K562 (cell line): ENCODE data around the gene RNF222. TPM values are rescaled to one million over a fixed set of nuclear protein-coding genes. Genes with fewer than 3 reads are reported as not detected.

ENCODE experiments used
- ARID1B ChIP-seq: fragments of 450-650 bp; IDR thresholded peaks from 2 replicates; pipeline ENCODE4 v1.6.1; 2016; ENCODE audit warnings: antibody characterized with exemption, mild to moderate bottlenecking, inconsistent platforms
- DPF2 ChIP-seq: fragments of 450-650 bp; IDR thresholded peaks from 2 replicates; pipeline ENCODE4 v1.6.1; 2016
- GTF2E2 ChIP-seq: fragments of 200-800 bp; sonication (Bioruptor generic); IDR thresholded peaks from 2 replicates; pipeline ENCODE4 v1.6.1; 2016; ENCODE audit warnings: missing genetic modification characterization, missing compliant biosample characterization
- JUNB ChIP-seq: fragments of 450-650 bp; formaldehyde crosslinking; conservative IDR thresholded peaks from 2 replicates; pipeline ENCODE4 v1.4.0; 2020; ENCODE audit warnings: mild to moderate bottlenecking
- NR2C2 ChIP-seq, 2 experiments: fragments of 200-800 bp in 1 of 2; sonication (Bioruptor generic) in 1 of 2; sonication (generic) in 1 of 2; formaldehyde crosslinking in 1 of 2; IDR thresholded peaks; 2 replicates each; pipeline versions ENCODE4 v1.6.1 to v1.8.0; 2016 to 2022; ENCODE audit warnings: mild to moderate bottlenecking in 1 of 2, missing compliant biosample characterization in 1 of 2, missing genetic modification characterization in 1 of 2, missing genetic modification reagents in 1 of 2
- RBM22 ChIP-seq: fragments of 200-400 bp; formaldehyde crosslinking; IDR thresholded peaks from 2 replicates; pipeline ENCODE4 v1.6.1; 2018; ENCODE audit warnings: low read length, low read depth; ENCODE audit not compliant: poor library complexity, severe bottlenecking
- SETDB1 ChIP-seq: IDR thresholded peaks from one replicate; pipeline ENCODE4 v1.6.1; 2012; ENCODE audit warnings: low read length, control low read depth, inconsistent platforms
- SOX6 ChIP-seq: fragments of 450-650 bp; IDR thresholded peaks from 2 replicates; pipeline ENCODE4 v1.6.1; 2014; ENCODE audit warnings: mild to moderate bottlenecking
- WHSC1 ChIP-seq: IDR thresholded peaks from one replicate; pipeline ENCODE4 v1.6.1; 2012; ENCODE audit warnings: low read length, control low read depth, inconsistent platforms
- ZNF24 ChIP-seq: fragments of 450-650 bp; IDR thresholded peaks from 2 replicates; pipeline ENCODE4 v1.6.1; 2016
- ZNF609 ChIP-seq: sonication (generic); formaldehyde crosslinking; IDR thresholded peaks from 2 replicates; pipeline ENCODE4 v1.8.1; 2023; ENCODE audit warnings: missing genetic modification reagents, mild to moderate bottlenecking, borderline replicate concordance
- ZNF740 ChIP-seq, 3 experiments: fragments of 200-800 bp in 1 of 3; sonication (Bioruptor generic) in 1 of 3; sonication (generic) in 1 of 3; formaldehyde crosslinking in 1 of 3; IDR thresholded peaks; 2 replicates each; pipeline versions ENCODE4 v1.6.1 to v1.8.0; 2016 to 2022; ENCODE audit warnings: mild to moderate bottlenecking in 2 of 3, missing compliant biosample characterization in 2 of 3, missing genetic modification characterization in 2 of 3, missing genetic modification reagents in 1 of 3
- ZNF830 ChIP-seq: fragments of 250-450 bp; sonication (Bioruptor Pico); IDR thresholded peaks from 2 replicates; pipeline ENCODE4 v1.5.0; 2021; ENCODE audit warnings: mild to moderate bottlenecking
- polyA plus RNA-seq, 8 experiments: library from polyadenylated mRNA; depleted of rRNA in 4 of 8; stranded (reverse) in 5 of 8; unstranded in 3 of 8; fragments of >200 nt; fragmentation: Nextera tagmentation in 2 of 8; fragmentation: Illumina TruSeq in 1 of 8; extraction: Ambion mirVana in 2 of 8; extraction: Trizol in 1 of 8; gene quantifications; 2 replicates each; pipeline versions ENCODE4 v1.2.1 to v1.2.3, GENCODE V29; 2011 to 2014; ENCODE audit warnings: inconsistent platforms in 1 of 8, missing spikeins in 1 of 8
- total RNA-seq, 7 experiments: library from RNA; depleted of rRNA in 6 of 7; stranded (reverse); fragments of >200 nt in 6 of 7; fragmentation: Illumina TruSeq in 2 of 7; extraction: Trizol in 2 of 7; gene quantifications; 2 replicates each; pipeline versions ENCODE4 v1.2.1 to v1.2.3, GENCODE V29; 2011 to 2021; ENCODE audit warnings: low replicate concordance in 1 of 7
- TF ChIP-seq, protein P1 (sequence below), 2 experiments: fragments of 450-650 bp in 1 of 2; sonication (generic) in 1 of 2; formaldehyde crosslinking; conservative IDR thresholded peaks; 2 replicates each; pipeline versions ENCODE4 v1.4.0 to v1.8.1; 2020 to 2022; ENCODE audit warnings: mild to moderate bottlenecking in 1 of 2, missing genetic modification reagents in 1 of 2
- TF ChIP-seq, protein P2 (sequence below): fragments of 250-450 bp; sonication (Bioruptor Pico); IDR thresholded peaks from 2 replicates; pipeline ENCODE4 v1.5.0; 2022; ENCODE audit warnings: mild to moderate bottlenecking
- TF ChIP-seq, protein P3 (sequence below): fragments of 250-450 bp; sonication (Bioruptor Pico); IDR thresholded peaks from 2 replicates; pipeline ENCODE4 v1.4.0; 2020; ENCODE audit warnings: mild to moderate bottlenecking, moderate library complexity

Gene RNF222
- total and polyA plus RNA-seq, 9 of the 15 experiments (the other 6 are each of a cell fraction or from before 2014, with no cell fraction given), result not detected

DNA sequence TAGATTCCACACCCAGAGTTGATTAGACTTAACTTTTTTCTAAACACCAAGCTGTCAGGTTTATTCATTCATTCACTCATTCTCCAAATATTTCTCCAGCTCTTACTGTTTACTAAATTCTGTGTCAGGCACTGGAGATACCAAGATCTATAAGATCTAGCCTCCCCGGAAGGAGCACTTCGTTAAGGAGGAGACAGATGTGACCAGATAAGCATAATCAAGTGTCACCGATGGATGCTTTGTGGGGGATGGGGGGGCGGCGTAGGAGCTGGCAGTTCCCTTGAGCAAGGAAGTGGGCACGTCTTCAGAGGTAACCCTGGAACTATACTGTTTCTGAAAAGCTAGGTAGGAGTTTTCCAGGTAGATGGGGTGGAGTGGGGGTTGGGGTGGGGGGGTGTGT lies 10.8 kb downstream of the RNF222 start (continued):
- TF ChIP-seq ZNF830 (CRISPR knock-in tag) (no peak), ZNF740 (CRISPR knock-in tag; IDR thresholded peaks at IDR 0.05) (no peak), ZNF740 (tag; IDR thresholded peaks at IDR 0.05) (peak in 1 of 2 experiments; percentile 55; a peak in 2 of 4 replicates), WHSC1 (no peak), SOX6 (peak; percentile 42; the same call in 1 of the 2 replicates), ARID1B (peak; percentile 78), GTF2E2 (tag) (no peak), JUNB (no peak), DPF2 (0 out of 2 replicates have a peak, but pooled peaks have one; percentile 49), ZNF24 (peak; percentile 45; the same call in 1 of the 2 replicates), NR2C2 (CRISPR knock-in tag; IDR thresholded peaks at IDR 0.05) (no peak), NR2C2 (tag; IDR thresholded peaks at IDR 0.05) (no peak), SETDB1 (no peak), ZNF609 (CRISPR knock-in tag) (no peak), RBM22 (no peak)
- TF ChIP-seq, protein P1, sequence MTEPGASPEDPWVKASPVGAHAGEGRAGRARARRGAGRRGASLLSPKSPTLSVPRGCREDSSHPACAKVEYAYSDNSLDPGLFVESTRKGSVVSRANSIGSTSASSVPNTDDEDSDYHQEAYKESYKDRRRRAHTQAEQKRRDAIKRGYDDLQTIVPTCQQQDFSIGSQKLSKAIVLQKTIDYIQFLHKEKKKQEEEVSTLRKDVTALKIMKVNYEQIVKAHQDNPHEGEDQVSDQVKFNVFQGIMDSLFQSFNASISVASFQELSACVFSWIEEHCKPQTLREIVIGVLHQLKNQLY (CRISPR knock-in tag; conservative IDR thresholded peaks at IDR 0.05), result no peak
- TF ChIP-seq, protein P2, sequence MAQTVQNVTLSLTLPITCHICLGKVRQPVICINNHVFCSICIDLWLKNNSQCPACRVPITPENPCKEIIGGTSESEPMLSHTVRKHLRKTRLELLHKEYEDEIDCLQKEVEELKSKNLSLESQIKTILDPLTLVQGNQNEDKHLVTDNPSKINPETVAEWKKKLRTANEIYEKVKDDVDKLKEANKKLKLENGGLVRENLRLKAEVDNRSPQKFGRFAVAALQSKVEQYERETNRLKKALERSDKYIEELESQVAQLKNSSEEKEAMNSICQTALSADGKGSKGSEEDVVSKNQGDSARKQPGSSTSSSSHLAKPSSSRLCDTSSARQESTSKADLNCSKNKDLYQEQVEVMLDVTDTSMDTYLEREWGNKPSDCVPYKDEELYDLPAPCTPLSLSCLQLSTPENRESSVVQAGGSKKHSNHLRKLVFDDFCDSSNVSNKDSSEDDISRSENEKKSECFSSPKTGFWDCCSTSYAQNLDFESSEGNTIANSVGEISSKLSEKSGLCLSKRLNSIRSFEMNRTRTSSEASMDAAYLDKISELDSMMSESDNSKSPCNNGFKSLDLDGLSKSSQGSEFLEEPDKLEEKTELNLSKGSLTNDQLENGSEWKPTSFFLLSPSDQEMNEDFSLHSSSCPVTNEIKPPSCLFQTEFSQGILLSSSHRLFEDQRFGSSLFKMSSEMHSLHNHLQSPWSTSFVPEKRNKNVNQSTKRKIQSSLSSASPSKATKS (CRISPR knock-in tag), result no peak
- TF ChIP-seq, protein P3, sequence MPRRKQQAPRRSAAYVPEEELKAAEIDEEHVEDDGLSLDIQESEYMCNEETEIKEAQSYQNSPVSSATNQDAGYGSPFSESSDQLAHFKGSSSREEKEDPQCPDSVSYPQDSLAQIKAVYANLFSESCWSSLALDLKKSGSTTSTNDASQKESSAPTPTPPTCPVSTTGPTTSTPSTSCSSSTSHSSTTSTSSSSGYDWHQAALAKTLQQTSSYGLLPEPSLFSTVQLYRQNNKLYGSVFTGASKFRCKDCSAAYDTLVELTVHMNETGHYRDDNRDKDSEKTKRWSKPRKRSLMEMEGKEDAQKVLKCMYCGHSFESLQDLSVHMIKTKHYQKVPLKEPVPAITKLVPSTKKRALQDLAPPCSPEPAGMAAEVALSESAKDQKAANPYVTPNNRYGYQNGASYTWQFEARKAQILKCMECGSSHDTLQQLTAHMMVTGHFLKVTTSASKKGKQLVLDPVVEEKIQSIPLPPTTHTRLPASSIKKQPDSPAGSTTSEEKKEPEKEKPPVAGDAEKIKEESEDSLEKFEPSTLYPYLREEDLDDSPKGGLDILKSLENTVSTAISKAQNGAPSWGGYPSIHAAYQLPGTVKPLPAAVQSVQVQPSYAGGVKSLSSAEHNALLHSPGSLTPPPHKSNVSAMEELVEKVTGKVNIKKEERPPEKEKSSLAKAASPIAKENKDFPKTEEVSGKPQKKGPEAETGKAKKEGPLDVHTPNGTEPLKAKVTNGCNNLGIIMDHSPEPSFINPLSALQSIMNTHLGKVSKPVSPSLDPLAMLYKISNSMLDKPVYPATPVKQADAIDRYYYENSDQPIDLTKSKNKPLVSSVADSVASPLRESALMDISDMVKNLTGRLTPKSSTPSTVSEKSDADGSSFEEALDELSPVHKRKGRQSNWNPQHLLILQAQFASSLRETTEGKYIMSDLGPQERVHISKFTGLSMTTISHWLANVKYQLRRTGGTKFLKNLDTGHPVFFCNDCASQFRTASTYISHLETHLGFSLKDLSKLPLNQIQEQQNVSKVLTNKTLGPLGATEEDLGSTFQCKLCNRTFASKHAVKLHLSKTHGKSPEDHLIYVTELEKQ (CRISPR knock-in tag), result no peak
